Osteoblast (primary cell): ENCODE measurements around the gene GLB1L2. TPM values are rescaled to one million over a fixed set of nuclear protein-coding genes. Genes with fewer than 3 reads are reported as not detected.

Experiments used
- total RNA-seq: library from RNA; depleted of rRNA; stranded (reverse); fragments of >200 nt; gene quantifications from 2 replicates; pipeline ENCODE4 v1.2.3, GENCODE V29; 2012

Gene GLB1L2
- total RNA-seq, 1 donor, result 0.36 TPM

Other genes with a start within 250 kb of the GLB1L2 start
- 9.4 and 12.7 TPM in 2 replicates for gene NCAPD3, start 108.0 kb upstream of the GLB1L2 start, total RNA-seq
- gene VPS26B, start 107.3 kb upstream of the GLB1L2 start, total RNA-seq, result 51.3 and 54.3 TPM in 2 replicates
- 36.2 and 42.0 TPM in 2 replicates for gene THYN1, start 78.6 kb upstream of the GLB1L2 start, total RNA-seq
- gene ACAD8, start 78.4 kb upstream of the GLB1L2 start, total RNA-seq, result 17.7 and 21.5 TPM in 2 replicates
- not detected in 2 replicates for gene GLB1L3, start 55.6 kb upstream of the GLB1L2 start, total RNA-seq
- not detected in 2 replicates for gene B3GAT1, start 80.3 kb downstream of the GLB1L2 start, total RNA-seq